IMR-90 (cell line): ENCODE results near the gene SAP30BP. TPM values are rescaled to one million over a fixed set of nuclear protein-coding genes. Genes with fewer than 3 reads are reported as not detected.

ENCODE experiments used
- ATAC-seq: fragments of 200-7000 bp; cut with Tn5 transposase; 2 replicates; pipeline ENCODE4 v1.9.1; 2020; ENCODE audit warnings: low read depth, mild to moderate bottlenecking, moderate library complexity
- BruUV-seq: library from RNA; stranded (reverse); fragments of 400-500 nt; replicated peaks from 2 replicates; lab custom pipeline; 2021; lab: Mats Ljungman, UMichigan
- CTCF ChIA-PET: fragments of 300-600 bp; formaldehyde crosslinking; extraction: SDS; loops from one replicate; lab custom pipeline; 2021; ENCODE audit warnings: antibody characterized with exemption; lab: Yijun Ruan, JAX
- POLR2A ChIA-PET: fragments of 300-600 bp; sonication (Branson Sonifier 250); formaldehyde crosslinking; loops from one replicate; lab custom pipeline; 2022; ENCODE audit warnings: antibody characterized with exemption; ENCODE audit not compliant: unreplicated experiment; lab: Charles Lee
- DNase-seq: peaks from one replicate; pipeline ENCODE4 v3.0.0; 2013
- H2AFZ ChIP-seq: replicated peaks from 2 replicates; pipeline ENCODE3; 2013; ENCODE audit warnings: low read length, mild to moderate bottlenecking; ENCODE audit not compliant: poor library complexity
- H2AK5ac ChIP-seq: 2 replicates; pipeline ENCODE4 v1.6.1; 2013; ENCODE audit warnings: low read depth, low read length, inconsistent platforms
- H2AK9ac ChIP-seq: replicated peaks from 2 replicates; pipeline ENCODE3; 2013; ENCODE audit warnings: mild to moderate bottlenecking, low read depth, low read length, moderate library complexity; ENCODE audit not compliant: poor library complexity
- H2BK120ac ChIP-seq: 2 replicates; pipeline ENCODE4 v1.6.1; 2013; ENCODE audit warnings: low read depth, low read length, inconsistent platforms
- H2BK15ac ChIP-seq: 3 replicates; pipeline ENCODE4 v1.6.1; 2013; ENCODE audit warnings: low read depth, low read length, inconsistent platforms
- H2BK20ac ChIP-seq: 2 replicates; pipeline ENCODE4 v1.6.1; 2013; ENCODE audit warnings: low read depth, mild to moderate bottlenecking, inconsistent platforms, low read length, moderate library complexity
- H2BK5ac ChIP-seq: 2 replicates; pipeline ENCODE4 v1.6.1; 2013; ENCODE audit warnings: mild to moderate bottlenecking, low read depth, low read length, inconsistent platforms; ENCODE audit not compliant: poor library complexity, severe bottlenecking
- H3K14ac ChIP-seq: replicated peaks from 2 replicates; pipeline ENCODE4 v1.6.1; 2013; ENCODE audit warnings: low read depth, low read length, inconsistent platforms
- H3K18ac ChIP-seq: 2 replicates; pipeline ENCODE4 v1.6.1; 2013; ENCODE audit warnings: low read depth, low read length, control low read depth
- H3K23ac ChIP-seq: 2 replicates; pipeline ENCODE4 v1.6.1; 2013; ENCODE audit warnings: low read depth, low read length, inconsistent platforms
- H3K27ac ChIP-seq: 2 replicates; pipeline ENCODE4 v1.5.1; 2013; ENCODE audit warnings: mild to moderate bottlenecking, control low read depth, low read length; ENCODE audit not compliant: insufficient read depth
- H3K27me3 ChIP-seq: 2 replicates; pipeline ENCODE4 v1.6.1; 2013; ENCODE audit warnings: low read length; ENCODE audit not compliant: control insufficient read depth, insufficient read depth
- H3K36me3 ChIP-seq: 2 replicates; pipeline ENCODE4 v1.6.1; 2013; ENCODE audit warnings: low read length, mixed read lengths; ENCODE audit not compliant: control insufficient read depth, insufficient read depth
- H3K4ac ChIP-seq: 2 replicates; pipeline ENCODE4 v1.6.1; 2013; ENCODE audit warnings: low read depth, low read length, inconsistent platforms
- H3K4me1 ChIP-seq: 2 replicates; pipeline ENCODE4 v1.6.1; 2013; ENCODE audit warnings: low read length, mixed read lengths; ENCODE audit not compliant: control insufficient read depth, insufficient read depth
- H3K4me2 ChIP-seq: 2 replicates; pipeline ENCODE4 v1.6.1; 2013; ENCODE audit warnings: low read depth, mild to moderate bottlenecking, control low read depth, low read length, moderate library complexity
- H3K4me3 ChIP-seq: 2 replicates; pipeline ENCODE4 v1.5.1; 2013; ENCODE audit warnings: low read depth, mild to moderate bottlenecking, control low read depth, low read length, moderate library complexity; ENCODE audit not compliant: insufficient read depth
- H3K56ac ChIP-seq: 2 replicates; pipeline ENCODE4 v1.6.1; 2013; ENCODE audit warnings: low read length, inconsistent platforms; ENCODE audit not compliant: insufficient read depth; ENCODE audit errors: extremely low read depth
- H3K79me1 ChIP-seq, 2 experiments: 2 replicates each; pipeline ENCODE4 v1.6.1; 2013; ENCODE audit warnings: low read length in 2 of 2, inconsistent platforms in 1 of 2, low read depth in 1 of 2
- H3K9ac ChIP-seq: 2 replicates; pipeline ENCODE4 v1.6.1; 2013; ENCODE audit warnings: low read depth, low read length, control low read depth
- H3K9me1 ChIP-seq: 2 replicates; pipeline ENCODE4 v1.6.1; 2013; ENCODE audit warnings: low read length, inconsistent platforms; ENCODE audit not compliant: insufficient read depth
- H3K9me3 ChIP-seq: 2 replicates; pipeline ENCODE4 v1.6.1; 2013; ENCODE audit warnings: low read length; ENCODE audit not compliant: control insufficient read depth, insufficient read depth
- H4K20me1 ChIP-seq: 2 replicates; pipeline ENCODE4 v1.6.1; 2013; ENCODE audit warnings: low read length, inconsistent platforms; ENCODE audit not compliant: insufficient read depth
- H4K5ac ChIP-seq: 2 replicates; pipeline ENCODE4 v1.6.1; 2013; ENCODE audit warnings: mild to moderate bottlenecking, low read depth, low read length, control low read depth
- H4K8ac ChIP-seq, 2 experiments: 2 replicates each; pipeline ENCODE4 v1.6.1; 2013; ENCODE audit warnings: low read depth in 2 of 2, low read length in 2 of 2, control low read depth in 1 of 2, inconsistent platforms in 1 of 2
- H4K91ac ChIP-seq: 2 replicates; pipeline ENCODE4 v1.6.1; 2013; ENCODE audit warnings: low read depth, low read length, inconsistent platforms; ENCODE audit not compliant: insufficient read depth
- BHLHE40 ChIP-seq: fragments of 150-350 bp; IDR thresholded peaks from 2 replicates; pipeline ENCODE4 v1.6.1; 2016; ENCODE audit warnings: mild to moderate bottlenecking, low read depth, low read length
- CEBPB ChIP-seq: IDR thresholded peaks from 2 replicates; pipeline ENCODE4 v1.6.1; 2012; ENCODE audit warnings: low read depth, low read length, improper control_type of control experiment
- CHD1 ChIP-seq: IDR thresholded peaks from 2 replicates; pipeline ENCODE4 v1.6.1; 2012; ENCODE audit warnings: low read depth, low read length, improper control_type of control experiment
- CTCF ChIP-seq: conservative IDR thresholded peaks from 2 replicates; pipeline ENCODE4 v1.5.1; 2012; ENCODE audit warnings: mild to moderate bottlenecking, low read depth, low read length, improper control_type of control experiment
- ELK1 ChIP-seq: fragments of 150-350 bp; IDR thresholded peaks from 2 replicates; pipeline ENCODE4 v1.6.1; 2016; ENCODE audit warnings: low read depth, mild to moderate bottlenecking, low read length, moderate library complexity, borderline replicate concordance
- FOS ChIP-seq: fragments of 150-350 bp; IDR thresholded peaks from 2 replicates; pipeline ENCODE4 v1.6.1; 2016; ENCODE audit warnings: low read depth, low read length
- MAFK ChIP-seq: IDR thresholded peaks from 2 replicates; pipeline ENCODE4 v1.6.1; 2012; ENCODE audit warnings: low read depth, low read length, improper control_type of control experiment
- MAZ ChIP-seq: IDR thresholded peaks from 2 replicates; pipeline ENCODE4 v1.6.1; 2012; ENCODE audit warnings: low read depth, mild to moderate bottlenecking, low read length, improper control_type of control experiment, moderate library complexity, borderline replicate concordance
- MXI1 ChIP-seq: IDR thresholded peaks from 2 replicates; pipeline ENCODE4 v1.6.1; 2012; ENCODE audit warnings: low read depth, mild to moderate bottlenecking, low read length, moderate library complexity, borderline replicate concordance
- NFE2L2 ChIP-seq: fragments of 150-350 bp; IDR thresholded peaks from 2 replicates; pipeline ENCODE4 v1.6.1; 2016; ENCODE audit warnings: low read depth, mild to moderate bottlenecking, low read length
- POLR2A ChIP-seq: IDR thresholded peaks from 2 replicates; pipeline ENCODE4 v1.6.1; 2012; ENCODE audit warnings: mild to moderate bottlenecking, low read depth, low read length
- RAD21 ChIP-seq: IDR thresholded peaks from 2 replicates; pipeline ENCODE4 v1.6.1; 2012; ENCODE audit warnings: low read length, improper control_type of control experiment
- RCOR1 ChIP-seq: IDR thresholded peaks from 2 replicates; pipeline ENCODE4 v1.6.1; 2012; ENCODE audit warnings: mild to moderate bottlenecking, low read length, improper control_type of control experiment; ENCODE audit not compliant: insufficient replicate concordance
- RFX5 ChIP-seq: IDR thresholded peaks from 2 replicates; pipeline ENCODE4 v1.8.0; 2012; ENCODE audit warnings: low read depth, mild to moderate bottlenecking, low read length, moderate library complexity
- SMC3 ChIP-seq: fragments of 150-350 bp; IDR thresholded peaks from 2 replicates; pipeline ENCODE4 v1.6.1; 2016; ENCODE audit warnings: low read depth, mild to moderate bottlenecking, antibody characterized with exemption, low read length, moderate library complexity
- USF2 ChIP-seq: fragments of 150-350 bp; IDR thresholded peaks from 2 replicates; pipeline ENCODE4 v1.6.1; 2017; ENCODE audit warnings: mild to moderate bottlenecking, antibody characterized with exemption, low read length, low read depth
- WGBS, 2 experiments: methylation state at CpG; one replicate each; pipeline versions ENCODE4 v1.1.5 to v1.1.7; 2013; ENCODE audit warnings: missing lambda C conversion rate in 2 of 2; ENCODE audit not compliant: insufficient read length in 1 of 2; ENCODE audit errors: extremely low coverage in 2 of 2; 5-methylcytosine and 5-hydroxymethylcytosine counted together
- dilution Hi-C: fragments of 300-500 bp; cut with HindIII; formaldehyde crosslinking; loops from one replicate; pipeline ENCODE4 v1.14.3; 2018; ENCODE audit warnings: low sequenced_read_pairs; ENCODE audit not compliant: unreplicated experiment
- in situ Hi-C: fragments of 300-500 bp; cut with MboI; formaldehyde crosslinking; loops from 3 replicates; pipeline ENCODE4 v1.14.3; 2019; ENCODE audit warnings: low sequenced_read_pairs, inconsistent platforms, mixed read lengths
- intact Hi-C: fragments of 100-400 bp; cut with micrococcal nuclease; formaldehyde crosslinking; loops from 2 replicates; pipeline ENCODE4 v1.10.0; 2022
- polyA plus RNA-seq, 3 experiments: library from polyadenylated mRNA; depleted of rRNA; stranded (reverse); fragments of >200 nt; gene quantifications; 2 replicates each; pipeline ENCODE4 v1.2.3, GENCODE V29; 2012; ENCODE audit warnings: low replicate concordance in 1 of 3
- total RNA-seq: library from RNA; depleted of rRNA; stranded (reverse); fragments of >200 nt; gene quantifications from 2 replicates; pipeline ENCODE4 v1.2.3, GENCODE V29; 2012

The SAP30BP gene
- total and polyA plus RNA-seq, 2 of the 4 experiments (the other 2 are of a cell fraction) = 70.4 to 139 TPM

- no peak overlapping the region for H3K18ac ChIP-seq
- no peak overlapping the region for H4K8ac ChIP-seq
- no peaks in the 10 kb centered on the region for H4K20me1 ChIP-seq
- H2BK120ac ChIP-seq = no peak overlapping the region
- H4K91ac ChIP-seq = no peak overlapping the region
- TF ChIP-seq ELK1 (no peak), RCOR1 (no peak), POLR2A (no peak), MAZ (no peak), MXI1 (no peak), RFX5 (no peak), BHLHE40 (no peak), FOS (no peak), USF2 (no peak), CEBPB (no peak), CTCF (no peak), RAD21 (no peak), SMC3 (no peak), NFE2L2 (no peak), MAFK (no peak), CHD1 (no peak)
- H2AK9ac ChIP-seq = no peak overlapping the region
- H3K4me3 ChIP-seq = no peak overlapping the region
- no peak for DNase-seq
- no peak overlapping the region for H3K56ac ChIP-seq
- CTCF ChIA-PET = interaction anchor here (0.6 to 4.6 kb wide), 8 partner anchors 20 to 578 kb away, joined by 3 to 53 read pairs (median 4); partner anchors contain the start of gene SMIM5
- H2BK20ac ChIP-seq = no peak overlapping the region
- no peak overlapping the region for H4K5ac ChIP-seq
- no peak overlapping the region for H3K14ac ChIP-seq
- H3K27ac ChIP-seq = no peak overlapping the region
- H3K27me3 ChIP-seq = no peaks in the 10 kb centered on the region; the same call in 1 of the 2 replicates
- H3K9me3 ChIP-seq = no peaks in the 10 kb centered on the region
- no peak overlapping the region for H2AK5ac ChIP-seq
- ATAC-seq = no peak
- H2BK15ac ChIP-seq = no peak overlapping the region
- no peak overlapping the region for H3K4ac ChIP-seq
- H3K79me1 ChIP-seq = no peaks in the 10 kb centered on the region
- dilution Hi-C loops (no loop called here), in situ Hi-C loops (loop anchor here (5.0 to 10.0 kb wide), 3 partner anchors 76 to 324 kb away; partner anchors contain the start of gene SMIM5), intact Hi-C loops (loop anchor here (5.0 kb wide), 1 partner anchor 231 kb away; the partner anchor contains the start of genes CASKIN2 and TSEN54)
- no peak overlapping the region for H3K9ac ChIP-seq
- no peak overlapping the region for H2AFZ ChIP-seq
- H3K4me1 ChIP-seq = peaks cover 2% of the 10 kb centered on the region; the same call in 1 of the 2 replicates
- no peak overlapping the region for H3K23ac ChIP-seq
- BruUV-seq = no TSS peak
- no peak overlapping the region for H2BK5ac ChIP-seq
- H3K4me2 ChIP-seq = no peak overlapping the region
- no peaks in the 10 kb centered on the region for H3K36me3 ChIP-seq
- no CpG with 5 or more reads among the region's 9 CpGs for WGBS, 2 experiments
- POLR2A ChIA-PET = no interaction called here
- H3K9me1 ChIP-seq = no peaks in the 10 kb centered on the region
These were observed 81.6 kb downstream of the SAP30BP start for GRCh38 chr17:75748706-75749105.
